Measurements from ENCODE around the gene CEP68. TPM values are rescaled to one million over a fixed set of nuclear protein-coding genes. Genes with fewer than 3 reads are reported as not detected.

CEP68 gene
- polyA plus RNA-seq, 1 donor from 2014 or later, result 34.7 TPM

DNA sequence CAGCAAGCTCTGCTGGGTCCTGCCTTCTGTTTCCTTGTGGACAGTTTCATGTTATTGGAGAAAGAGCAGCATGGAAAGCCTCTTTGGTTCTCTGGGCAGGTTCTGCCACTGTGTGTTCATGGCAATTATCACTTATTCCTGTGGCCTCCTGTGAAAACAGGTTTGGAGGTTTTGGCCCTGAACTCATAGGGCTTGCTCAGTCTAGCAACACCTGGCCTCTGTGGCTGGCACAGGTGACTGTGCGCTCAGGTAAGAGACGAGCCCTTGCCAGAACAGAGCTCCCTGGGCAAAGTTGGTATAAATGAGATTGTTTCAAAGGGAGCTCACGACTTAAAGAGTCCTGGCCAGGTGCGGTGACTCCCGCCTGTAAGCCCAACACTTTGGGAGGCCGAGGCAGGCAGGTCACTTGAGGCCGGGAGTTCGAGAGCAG, 5.7 kb downstream of the CEP68 start:
- H3K9me2 ChIP-seq (ENCODE audit: insufficient read depth, low read length), result no peaks in the 10 kb centered on the region
- no peak overlapping the region for H3K4me2 ChIP-seq (ENCODE audit: low read length)
- peaks cover 79% of the 10 kb centered on the region for H3K79me2 ChIP-seq (replicated peaks; ENCODE audit: insufficient read depth, low read length)
- H3K9me3 ChIP-seq (ENCODE audit: low read length), result no peaks in the 10 kb centered on the region
- no peak for TF ChIP-seq EP300 (conservative IDR thresholded peaks at IDR 0.05; ENCODE audit: poor library complexity, severe bottlenecking)
- TF ChIP-seq, protein P1, sequence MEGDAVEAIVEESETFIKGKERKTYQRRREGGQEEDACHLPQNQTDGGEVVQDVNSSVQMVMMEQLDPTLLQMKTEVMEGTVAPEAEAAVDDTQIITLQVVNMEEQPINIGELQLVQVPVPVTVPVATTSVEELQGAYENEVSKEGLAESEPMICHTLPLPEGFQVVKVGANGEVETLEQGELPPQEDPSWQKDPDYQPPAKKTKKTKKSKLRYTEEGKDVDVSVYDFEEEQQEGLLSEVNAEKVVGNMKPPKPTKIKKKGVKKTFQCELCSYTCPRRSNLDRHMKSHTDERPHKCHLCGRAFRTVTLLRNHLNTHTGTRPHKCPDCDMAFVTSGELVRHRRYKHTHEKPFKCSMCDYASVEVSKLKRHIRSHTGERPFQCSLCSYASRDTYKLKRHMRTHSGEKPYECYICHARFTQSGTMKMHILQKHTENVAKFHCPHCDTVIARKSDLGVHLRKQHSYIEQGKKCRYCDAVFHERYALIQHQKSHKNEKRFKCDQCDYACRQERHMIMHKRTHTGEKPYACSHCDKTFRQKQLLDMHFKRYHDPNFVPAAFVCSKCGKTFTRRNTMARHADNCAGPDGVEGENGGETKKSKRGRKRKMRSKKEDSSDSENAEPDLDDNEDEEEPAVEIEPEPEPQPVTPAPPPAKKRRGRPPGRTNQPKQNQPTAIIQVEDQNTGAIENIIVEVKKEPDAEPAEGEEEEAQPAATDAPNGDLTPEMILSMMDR (IDR thresholded peaks at IDR 0.05; ENCODE audit: poor library complexity, severe bottlenecking), result no peak
- H3K36me3 ChIP-seq (ENCODE audit: insufficient read depth, low read length), result no peaks in the 10 kb centered on the region
- H3K9ac ChIP-seq (ENCODE audit: low read length), result no peak overlapping the region
- H3K27ac ChIP-seq (ENCODE audit: low read length), result no peak overlapping the region
- H2AFZ ChIP-seq (ENCODE audit: low read depth, low read length), result no peak overlapping the region
- H4K20me1 ChIP-seq (ENCODE audit: insufficient read depth), result peaks cover 6% of the 10 kb centered on the region
- H3K27me3 ChIP-seq (ENCODE audit: insufficient read depth, low read depth, low read length), result no peaks in the 10 kb centered on the region
- no peak overlapping the region for H3K4me3 ChIP-seq (ENCODE audit: low read length)
- H3F3A ChIP-seq (ENCODE audit: insufficient read depth, low read length, poor library complexity, severe bottlenecking), result no peaks in the 10 kb centered on the region

DNA sequence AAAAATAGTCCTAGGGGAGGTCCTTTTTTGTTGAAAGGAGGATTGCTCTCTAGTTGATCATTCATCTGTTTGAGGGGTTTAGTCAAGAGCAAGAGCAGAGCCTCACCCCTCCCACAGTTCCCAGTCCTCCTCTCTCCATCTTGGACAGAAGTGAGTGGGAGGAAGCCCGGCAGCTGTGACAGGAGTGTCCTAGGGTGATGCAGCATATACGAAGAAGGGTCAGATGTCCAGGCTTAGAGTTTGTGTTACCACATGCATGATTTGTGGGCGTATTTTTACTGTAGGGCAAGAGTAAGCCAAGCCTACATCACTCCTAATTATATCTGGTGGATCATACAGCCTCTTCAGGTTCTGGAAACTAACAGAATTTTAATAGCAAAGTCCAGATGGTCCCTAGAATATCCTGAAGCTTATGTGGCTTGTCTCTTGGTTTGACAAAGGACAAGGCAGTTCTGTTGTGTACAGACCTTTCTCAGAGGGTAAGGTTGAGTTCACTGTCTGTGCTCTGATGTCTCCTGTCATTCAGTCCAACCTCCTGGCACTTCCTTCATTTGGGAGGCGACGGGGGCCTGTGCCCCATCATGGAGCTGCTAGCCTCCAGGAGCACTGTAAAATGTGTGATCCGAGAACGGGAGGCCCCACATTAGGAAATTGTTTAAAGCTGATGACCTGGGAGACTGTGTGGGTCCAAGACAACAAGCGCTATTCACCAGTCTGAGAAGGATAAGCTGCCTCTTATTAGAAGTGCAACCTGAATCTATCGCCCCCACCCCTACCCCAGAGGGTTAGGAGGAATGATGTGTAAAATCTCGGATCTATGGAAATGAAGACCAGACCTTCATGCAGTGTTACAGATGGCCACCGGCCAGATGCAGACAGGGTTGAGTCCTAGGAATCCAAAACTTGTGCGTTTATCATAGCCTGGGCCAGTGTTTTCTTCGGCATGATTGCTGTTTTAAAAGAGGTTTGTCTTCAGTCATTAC, 6.9 kb downstream of the CEP68 start:
- H3K27ac ChIP-seq (ENCODE audit: low read length), result no peak overlapping the region
- H4K20me1 ChIP-seq (ENCODE audit: insufficient read depth), result peaks cover 6% of the 10 kb centered on the region
- TF ChIP-seq, protein P2, sequence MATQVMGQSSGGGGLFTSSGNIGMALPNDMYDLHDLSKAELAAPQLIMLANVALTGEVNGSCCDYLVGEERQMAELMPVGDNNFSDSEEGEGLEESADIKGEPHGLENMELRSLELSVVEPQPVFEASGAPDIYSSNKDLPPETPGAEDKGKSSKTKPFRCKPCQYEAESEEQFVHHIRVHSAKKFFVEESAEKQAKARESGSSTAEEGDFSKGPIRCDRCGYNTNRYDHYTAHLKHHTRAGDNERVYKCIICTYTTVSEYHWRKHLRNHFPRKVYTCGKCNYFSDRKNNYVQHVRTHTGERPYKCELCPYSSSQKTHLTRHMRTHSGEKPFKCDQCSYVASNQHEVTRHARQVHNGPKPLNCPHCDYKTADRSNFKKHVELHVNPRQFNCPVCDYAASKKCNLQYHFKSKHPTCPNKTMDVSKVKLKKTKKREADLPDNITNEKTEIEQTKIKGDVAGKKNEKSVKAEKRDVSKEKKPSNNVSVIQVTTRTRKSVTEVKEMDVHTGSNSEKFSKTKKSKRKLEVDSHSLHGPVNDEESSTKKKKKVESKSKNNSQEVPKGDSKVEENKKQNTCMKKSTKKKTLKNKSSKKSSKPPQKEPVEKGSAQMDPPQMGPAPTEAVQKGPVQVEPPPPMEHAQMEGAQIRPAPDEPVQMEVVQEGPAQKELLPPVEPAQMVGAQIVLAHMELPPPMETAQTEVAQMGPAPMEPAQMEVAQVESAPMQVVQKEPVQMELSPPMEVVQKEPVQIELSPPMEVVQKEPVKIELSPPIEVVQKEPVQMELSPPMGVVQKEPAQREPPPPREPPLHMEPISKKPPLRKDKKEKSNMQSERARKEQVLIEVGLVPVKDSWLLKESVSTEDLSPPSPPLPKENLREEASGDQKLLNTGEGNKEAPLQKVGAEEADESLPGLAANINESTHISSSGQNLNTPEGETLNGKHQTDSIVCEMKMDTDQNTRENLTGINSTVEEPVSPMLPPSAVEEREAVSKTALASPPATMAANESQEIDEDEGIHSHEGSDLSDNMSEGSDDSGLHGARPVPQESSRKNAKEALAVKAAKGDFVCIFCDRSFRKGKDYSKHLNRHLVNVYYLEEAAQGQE (IDR thresholded peaks at IDR 0.05; ENCODE audit: borderline replicate concordance), result no peak
- TF ChIP-seq MXI1 (conservative IDR thresholded peaks at IDR 0.05; ENCODE audit: poor library complexity, severe bottlenecking) (no peak), EP300 (conservative IDR thresholded peaks at IDR 0.05; ENCODE audit: poor library complexity, severe bottlenecking) (no peak), RAD21 (conservative IDR thresholded peaks at IDR 0.05) (no peak), SMC3 (conservative IDR thresholded peaks at IDR 0.05; ENCODE audit: poor library complexity) (no peak), POLR2AphosphoS5 (IDR thresholded peaks at IDR 0.05) (no peak), EZH2 (IDR thresholded peaks at IDR 0.05; ENCODE audit: borderline replicate concordance, insufficient read depth, low read length, poor library complexity, severe bottlenecking) (no peak), TAF1 (IDR thresholded peaks at IDR 0.05; ENCODE audit: low read depth) (no peak)
- TF ChIP-seq, protein P1 (IDR thresholded peaks at IDR 0.05; ENCODE audit: poor library complexity, severe bottlenecking), result no peak
- peaks cover 67% of the 10 kb centered on the region for H3K79me2 ChIP-seq (replicated peaks; ENCODE audit: insufficient read depth, low read length)
- no peak overlapping the region for H3K4me3 ChIP-seq (ENCODE audit: low read length)
- H3F3A ChIP-seq (ENCODE audit: insufficient read depth, low read length, poor library complexity, severe bottlenecking), result no peaks in the 10 kb centered on the region
- no peak overlapping the region for H3K4me2 ChIP-seq (ENCODE audit: low read length)
- no peak overlapping the region for H3K9ac ChIP-seq (ENCODE audit: low read length)
- H3K9me3 ChIP-seq (ENCODE audit: low read length), result no peaks in the 10 kb centered on the region
- no peak overlapping the region for H2AFZ ChIP-seq (ENCODE audit: low read depth, low read length)
- no peaks in the 10 kb centered on the region for H3K36me3 ChIP-seq (ENCODE audit: insufficient read depth, low read length)
- H3K9me2 ChIP-seq (ENCODE audit: insufficient read depth, low read length), result no peaks in the 10 kb centered on the region
- H3K27me3 ChIP-seq (ENCODE audit: insufficient read depth, low read depth, low read length), result no peaks in the 10 kb centered on the region

Data from neural cell (in vitro differentiated cells).